ENCODE data around the gene TTC12.

DNA sequence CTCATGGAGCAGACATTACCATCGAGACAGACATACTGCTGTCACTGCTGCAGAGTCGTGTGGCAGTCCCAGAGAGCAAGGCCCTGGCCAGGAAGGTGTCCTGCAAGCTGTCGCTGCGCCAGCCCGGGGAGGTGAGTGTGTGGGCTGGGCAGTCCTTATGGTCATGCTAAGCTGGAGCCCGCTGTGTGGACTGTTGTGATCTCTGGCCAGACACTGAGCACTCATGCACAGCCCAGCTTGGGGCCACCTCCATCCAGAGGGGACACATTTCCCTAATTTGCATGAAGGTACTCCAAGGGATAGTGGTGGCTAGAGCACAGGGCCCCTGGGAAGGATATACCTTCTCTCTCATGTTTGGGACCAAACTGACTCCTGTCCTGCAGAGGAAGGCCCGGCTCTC is 82.8 kb downstream of the TTC12 start:
- TF ChIP-seq CTCF (IDR thresholded peaks at IDR 0.05; ENCODE audit: poor library complexity, severe bottlenecking), result no peak
- TF ChIP-seq EZH2 (IDR thresholded peaks at IDR 0.05; ENCODE audit: borderline replicate concordance, insufficient read depth, low read length, poor library complexity, severe bottlenecking), result no peak
- TF ChIP-seq TAF1 (IDR thresholded peaks at IDR 0.05; ENCODE audit: low read depth), result no peak
- no peak for TF ChIP-seq EP300 (conservative IDR thresholded peaks at IDR 0.05; ENCODE audit: poor library complexity, severe bottlenecking)
- no peak for TF ChIP-seq MXI1 (conservative IDR thresholded peaks at IDR 0.05; ENCODE audit: poor library complexity, severe bottlenecking)
- TF ChIP-seq SMC3 (conservative IDR thresholded peaks at IDR 0.05; ENCODE audit: poor library complexity), result no peak
- TF ChIP-seq POLR2AphosphoS5 (IDR thresholded peaks at IDR 0.05), result no peak
